SU-DHL-6 (cell line): ENCODE results near the gene TRIP13.

Experiments
- H2AFZ ChIP-seq: fragments of 200-600 bp; sonication (generic); 2 replicates; pipeline ENCODE4 v1.6.1; 2014; ENCODE audit warnings: low read depth, mild to moderate bottlenecking, moderate library complexity, mixed read lengths, antibody characterized with exemption, low read length; ENCODE audit not compliant: severe bottlenecking
- H3F3A ChIP-seq: fragments of 200-600 bp; shearing (Covaris generic); 2 replicates; pipeline ENCODE4 v1.6.0; 2016; ENCODE audit warnings: antibody characterized with exemption, mild to moderate bottlenecking; ENCODE audit not compliant: insufficient read depth
- H3K27ac ChIP-seq: fragments of 200-600 bp; sonication (generic); 2 replicates; pipeline ENCODE4 v1.5.1; 2016; ENCODE audit warnings: low read depth, mild to moderate bottlenecking, low read length, moderate library complexity, mixed read lengths
- H3K27me3 ChIP-seq: fragments of 200-600 bp; sonication (generic), shearing (Covaris generic); 2 replicates; pipeline ENCODE4 v1.6.0; 2014; ENCODE audit warnings: mild to moderate bottlenecking, low read length
- H3K36me3 ChIP-seq: fragments of 200-600 bp; sonication (generic); 2 replicates; pipeline ENCODE4 v1.6.1; 2014; ENCODE audit warnings: mild to moderate bottlenecking, low read length, mixed read lengths
- H3K4me2 ChIP-seq: fragments of 300-600, 200-600 bp; shearing (Covaris generic), sonication (generic); 2 replicates; pipeline ENCODE4 v1.6.0; 2014; ENCODE audit warnings: low read length, low read depth, mild to moderate bottlenecking; ENCODE audit not compliant: poor library complexity, severe bottlenecking
- H3K4me3 ChIP-seq: fragments of 200-600 bp; sonication (generic); 2 replicates; pipeline ENCODE4 v1.5.1; 2014; ENCODE audit warnings: antibody characterized with exemption, low read length, mild to moderate bottlenecking, mixed read lengths; ENCODE audit not compliant: insufficient read depth, poor library complexity, severe bottlenecking
- H3K79me2 ChIP-seq: fragments of 200-600 bp; sonication (generic); 2 replicates; pipeline ENCODE4 v1.6.1; 2014; ENCODE audit warnings: mild to moderate bottlenecking, low read length, moderate library complexity; ENCODE audit not compliant: insufficient read depth
- H3K9ac ChIP-seq: fragments of 200-600 bp; sonication (generic); 2 replicates; pipeline ENCODE4 v1.7.0; 2014; ENCODE audit warnings: mild to moderate bottlenecking, low read length
- H3K9me2 ChIP-seq: fragments of 200-600 bp; sonication (generic); replicated peaks from 2 replicates; pipeline ENCODE4 v1.6.1; 2014; ENCODE audit warnings: low read length; ENCODE audit not compliant: insufficient read depth
- H3K9me3 ChIP-seq: fragments of 200-600 bp; sonication (generic); 2 replicates; pipeline ENCODE4 v1.6.1; 2014; ENCODE audit warnings: low read length, mixed read lengths; ENCODE audit not compliant: insufficient read depth
- H4K20me1 ChIP-seq: fragments of 200-600 bp; sonication (generic); 2 replicates; pipeline ENCODE4 v1.6.1; 2014; ENCODE audit warnings: low read depth, mild to moderate bottlenecking, antibody characterized with exemption, low read length, moderate library complexity, mixed read lengths
- CTCF ChIP-seq: fragments of 200-600 bp; sonication (generic); IDR thresholded peaks from one replicate; pipeline ENCODE4 v1.5.1; 2017; ENCODE audit warnings: antibody characterized with exemption, mild to moderate bottlenecking, low read length, moderate library complexity; ENCODE audit not compliant: insufficient read depth, poor library complexity, severe bottlenecking
- EZH2phosphoT487 ChIP-seq: fragments of 200-600 bp; sonication (generic), shearing (Covaris generic); conservative IDR thresholded peaks from 2 replicates; pipeline ENCODE4 v1.6.1; 2018; ENCODE audit warnings: mild to moderate bottlenecking, antibody characterized with exemption, low read length, moderate library complexity, mixed read lengths

Gene TRIP13

GRCh38 chr5:920321-920720, 27.6 kb downstream of the TRIP13 start:
- Histone ChIP-seq H4K20me1 (no peaks in the 10 kb centered on the region), H3K9ac (no peak overlapping the region), H3F3A (no peaks in the 10 kb centered on the region), H3K36me3 (no peaks in the 10 kb centered on the region), H3K4me2 (no peak overlapping the region), H3K27me3 (no peaks in the 10 kb centered on the region), H3K4me3 (no peak overlapping the region), H3K9me2 (no peaks in the 10 kb centered on the region), H3K79me2 (no peaks in the 10 kb centered on the region), H3K27ac (no peak overlapping the region), H3K9me3 (no peaks in the 10 kb centered on the region), H2AFZ (no peak overlapping the region)
- TF ChIP-seq CTCF: no peak
- no peak for TF ChIP-seq EZH2phosphoT487

GRCh38 chr5:921456-922435, 29.1 kb downstream of the TRIP13 start:
- H3K27ac ChIP-seq: no peak overlapping the region
- no peaks in the 10 kb centered on the region for H3K79me2 ChIP-seq
- H3K4me2 ChIP-seq: no peak overlapping the region
- no peak overlapping the region for H2AFZ ChIP-seq
- no peaks in the 10 kb centered on the region for H3K27me3 ChIP-seq
- no peaks in the 10 kb centered on the region for H4K20me1 ChIP-seq
- H3K36me3 ChIP-seq: no peaks in the 10 kb centered on the region
- no peak overlapping the region for H3K4me3 ChIP-seq
- H3K9me2 ChIP-seq: no peaks in the 10 kb centered on the region
- TF ChIP-seq CTCF (no peak), EZH2phosphoT487 (no peak)
- H3K9ac ChIP-seq: no peak overlapping the region
- H3K9me3 ChIP-seq: no peaks in the 10 kb centered on the region
- no peaks in the 10 kb centered on the region for H3F3A ChIP-seq

GRCh38 chr5:922436-923280, 30.0 kb downstream of the TRIP13 start:
- Histone ChIP-seq H4K20me1 (no peaks in the 10 kb centered on the region), H3F3A (no peaks in the 10 kb centered on the region), H3K79me2 (no peaks in the 10 kb centered on the region), H3K27ac (no peak overlapping the region), H3K9ac (no peak overlapping the region), H3K4me3 (no peak overlapping the region), H2AFZ (no peak overlapping the region), H3K9me2 (no peaks in the 10 kb centered on the region), H3K27me3 (no peaks in the 10 kb centered on the region), H3K9me3 (no peaks in the 10 kb centered on the region), H3K4me2 (no peak overlapping the region), H3K36me3 (no peaks in the 10 kb centered on the region)
- no peak for TF ChIP-seq EZH2phosphoT487
- TF ChIP-seq CTCF: no peak
